ENCODE data around the gene AGPS. TPM values are rescaled to one million over a fixed set of nuclear protein-coding genes. Genes with fewer than 3 reads are reported as not detected.
A peak's percentile ranks its signal among the peaks of the same experiment; 100 is the strongest.

The AGPS gene
- total RNA-seq (2014; rRNA removed; shearing (Covaris generic)) (2.1 and 2.3 TPM in 2 replicates), total RNA-seq (2022) (9.6 and 14.5 TPM in 2 replicates), Bru-seq, nascent RNA (percentile 61 among the genes with signal in this experiment), BruChase-seq, experiment 1, labeled RNA remaining after a 6-hour chase (percentile 45 among the genes with signal in this experiment), BruChase-seq, experiment 2, labeled RNA remaining after a 2-hour chase (percentile 51 among the genes with signal in this experiment)
- long read RNA-seq, full-length matches to known transcripts, result 17 of 25 reads
- long read RNA-seq, partial matches to known transcripts, result 1 of 25 reads
- long read RNA-seq, other reads (novel, unspliced or antisense), result 7 of 25 reads

DNA sequence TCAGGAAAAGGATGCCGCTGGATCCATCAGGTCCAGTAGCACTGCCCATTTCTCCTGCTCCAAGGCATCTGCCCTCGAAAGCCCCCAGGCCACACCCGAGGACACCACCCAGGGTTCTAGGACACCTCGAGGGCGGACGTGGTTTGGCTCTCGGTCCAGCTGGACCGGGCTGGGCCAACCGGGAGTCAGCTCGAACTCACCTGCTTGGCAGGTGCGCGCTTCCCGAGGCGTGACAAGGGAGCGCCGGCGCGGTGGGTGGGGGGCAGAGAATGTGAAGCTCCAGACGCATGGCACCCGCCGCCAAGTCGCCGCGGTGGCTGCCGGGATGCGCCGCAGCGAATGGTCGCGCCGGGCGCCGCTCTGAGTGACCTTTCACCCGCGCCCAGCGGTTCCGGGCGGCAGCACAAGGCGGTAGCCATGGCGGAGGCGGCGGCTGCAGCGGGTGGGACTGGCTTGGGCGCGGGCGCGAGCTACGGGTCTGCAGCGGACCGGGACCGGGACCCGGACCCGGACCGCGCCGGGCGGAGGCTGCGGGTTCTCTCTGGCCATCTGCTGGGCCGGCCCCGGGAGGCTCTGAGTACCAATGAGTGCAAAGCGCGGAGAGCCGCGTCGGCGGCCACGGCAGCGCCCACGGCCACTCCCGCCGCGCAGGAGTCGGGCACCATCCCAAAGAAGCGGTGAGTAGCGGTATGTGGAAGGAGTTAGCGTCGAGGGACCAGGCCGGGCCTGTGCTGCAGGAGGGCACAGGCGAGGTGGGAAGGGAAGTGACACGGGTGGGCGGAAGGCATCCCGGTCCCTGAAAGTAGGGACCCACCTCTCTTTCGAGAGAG is at the start of gene AGPS:
AGPS (plus strand) TSS at position 401 of the 830 bp plus-strand sequence; CDS start at position 418, 17 bp downstream.
- Histone ChIP-seq H3K4me3 (ENCODE audit: low read depth, low read length, poor library complexity, severe bottlenecking) (peak within 1 kb of the TSS; percentile 59), H3K79me2 (ENCODE audit: insufficient read depth, low read depth, low read length) (no peaks in the 10 kb centered on the region), H3K9me2 (ENCODE audit: insufficient read depth, low read length) (no peaks in the 10 kb centered on the region), H3K27ac (ENCODE audit: low read depth, low read length, poor library complexity, severe bottlenecking) (no peak within 1 kb of the TSS), H3K4me1 (ENCODE audit: insufficient read depth, low read length, poor library complexity, severe bottlenecking) (no peaks in the 10 kb centered on the region), H3K36me3 (ENCODE audit: insufficient read depth, low read length) (no peaks in the 10 kb centered on the region), H3K4me2 (ENCODE audit: low read length) (peak within 1 kb of the TSS; percentile 54; the same call in 1 of the 2 replicates), H2AFZ (ENCODE audit: low read length) (peak within 1 kb of the TSS; percentile 55; the same call in 1 of the 2 replicates), H4K20me1 (ENCODE audit: insufficient read depth, low read length) (no peaks in the 10 kb centered on the region), H3K9me3 (ENCODE audit: low read length) (no peaks in the 10 kb centered on the region)
- intact Hi-C loops (cut with micrococcal nuclease; ENCODE audit: unreplicated experiment), result no loop called here
- ChIA-PET POLR2A (interaction anchor here (0.7 to 2.1 kb wide), 5 partner anchors 12 to 304 kb away, joined by 3 to 10 read pairs (median 3); no protein-coding TSS in a partner anchor), CTCF (ENCODE audit: unreplicated experiment) (no interaction called here)
- peak; percentile 10 for DNase-seq (ENCODE audit: low spot score)
- TF ChIP-seq CTCF (conservative IDR thresholded peaks at IDR 0.05; ENCODE audit: low read length) (no peak), EZH2phosphoT487 (IDR thresholded peaks at IDR 0.05; ENCODE audit: borderline replicate concordance, low read depth, low read length) (no peak)
- no TSS peak for BruUV-seq (replicated peaks)

DNA sequence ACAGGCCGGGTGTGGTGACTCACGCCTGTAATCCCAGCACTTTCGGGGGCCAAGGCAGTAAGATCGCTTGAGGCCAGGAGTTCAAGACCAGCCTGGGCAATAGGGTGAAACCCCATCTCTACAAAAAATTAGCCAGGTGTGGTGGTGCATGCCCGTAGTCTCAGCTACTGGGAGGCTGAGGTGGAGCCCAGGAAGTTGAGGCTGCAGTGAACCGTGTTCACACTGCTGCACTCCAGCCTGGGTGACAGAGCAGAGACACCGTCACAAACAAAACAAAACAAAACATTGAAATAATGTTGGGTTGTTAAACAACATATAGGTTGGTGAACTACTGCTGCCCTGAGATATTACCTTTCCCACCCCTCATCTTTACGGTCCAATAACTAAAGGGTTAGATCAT is 48.8 kb upstream of the AGPS start:
- BruUV-seq (replicated peaks), result no TSS peak
- Histone ChIP-seq H3K9me3 (ENCODE audit: low read length) (no peaks in the 10 kb centered on the region), H3K36me3 (ENCODE audit: insufficient read depth, low read length) (no peaks in the 10 kb centered on the region), H3K4me1 (ENCODE audit: insufficient read depth, low read length, poor library complexity, severe bottlenecking) (no peaks in the 10 kb centered on the region), H3K4me2 (ENCODE audit: low read length) (no peak overlapping the region), H3K79me2 (ENCODE audit: insufficient read depth, low read depth, low read length) (no peaks in the 10 kb centered on the region), H3K9me2 (ENCODE audit: insufficient read depth, low read length) (no peaks in the 10 kb centered on the region), H3K4me3 (ENCODE audit: low read depth, low read length, poor library complexity, severe bottlenecking) (no peak overlapping the region), H4K20me1 (ENCODE audit: insufficient read depth, low read length) (no peaks in the 10 kb centered on the region), H2AFZ (ENCODE audit: low read length) (no peak overlapping the region), H3K27ac (ENCODE audit: low read depth, low read length, poor library complexity, severe bottlenecking) (no peak overlapping the region)
- CTCF ChIA-PET (ENCODE audit: unreplicated experiment), result no interaction called here
- TF ChIP-seq EZH2phosphoT487 (IDR thresholded peaks at IDR 0.05; ENCODE audit: borderline replicate concordance, low read depth, low read length) (no peak), CTCF (conservative IDR thresholded peaks at IDR 0.05; ENCODE audit: low read length) (no peak)
- no peak for DNase-seq (ENCODE audit: low spot score)
- POLR2A ChIA-PET, result no interaction called here
- intact Hi-C loops (cut with micrococcal nuclease; ENCODE audit: unreplicated experiment), result no loop called here
